GM12878 (cell line): Measurements from ENCODE around the gene ZNF629. TPM values are rescaled to one million over a fixed set of nuclear protein-coding genes. Genes with fewer than 3 reads are reported as not detected.

ENCODE experiments used
- E4F1 ChIP-seq: fragments of 450-650 bp; IDR thresholded peaks from 2 replicates; pipeline ENCODE4 v1.6.1; 2018; ENCODE audit warnings: borderline replicate concordance, mild to moderate bottlenecking; ENCODE audit not compliant: partially characterized antibody
- FOXM1 ChIP-seq: IDR thresholded peaks from 2 replicates; pipeline ENCODE4 v1.6.1; 2012; ENCODE audit warnings: low read depth, mild to moderate bottlenecking, inconsistent platforms, low read length, moderate library complexity
- HDAC2 ChIP-seq: fragments of 200-600 bp; sonication (generic); IDR thresholded peaks from 2 replicates; pipeline ENCODE4 v1.6.1; 2017
- PAX8 ChIP-seq: fragments of 450-650 bp; IDR thresholded peaks from 2 replicates; pipeline ENCODE4 v1.6.1; 2017; ENCODE audit warnings: mild to moderate bottlenecking, moderate library complexity
- STAT3 ChIP-seq: IDR thresholded peaks from 2 replicates; pipeline ENCODE4 v1.6.1; 2011; ENCODE audit warnings: low read depth, low read length, improper control_type of control experiment
- ZNF207 ChIP-seq: fragments of 450-650 bp; IDR thresholded peaks from 2 replicates; pipeline ENCODE4 v1.6.1; 2014; ENCODE audit warnings: antibody characterized with exemption, mild to moderate bottlenecking, borderline replicate concordance
- polyA plus RNA-seq, 11 experiments: library from polyadenylated mRNA; depleted of rRNA in 4 of 11; unstranded in 6 of 11; stranded (reverse) in 5 of 11; fragments of >200 nt; fragmentation: Nextera tagmentation in 4 of 11; fragmentation: Illumina TruSeq in 1 of 11; extraction: Ambion mirVana in 4 of 11; extraction: Trizol in 1 of 11; gene quantifications; 1 replicate in 1 of 11; 2 replicates in 10 of 11; pipeline versions ENCODE4 v1.2.1 to v1.2.3, GENCODE V29; 2011 to 2016; ENCODE audit warnings: inconsistent platforms in 2 of 11, missing spikeins in 2 of 11, low read depth in 1 of 11
- total RNA-seq, 4 experiments: library from RNA; depleted of rRNA in 3 of 4; stranded (reverse); fragments of >200 nt in 3 of 4; fragmentation: Illumina TruSeq in 1 of 4; extraction: Trizol in 1 of 4; gene quantifications; 2 replicates each; pipeline versions ENCODE4 v1.2.1 to v1.2.3, GENCODE V29; 2013 to 2021
- TF ChIP-seq, protein P1 (sequence below): IDR thresholded peaks from 2 replicates; pipeline ENCODE4 v1.6.1; 2012; ENCODE audit warnings: improper control_type of control experiment, low read depth, low read length; ENCODE audit not compliant: insufficient replicate concordance

Gene ZNF629
- total and polyA plus RNA-seq, 10 of the 15 experiments (the other 5 are each of a cell fraction or from before 2014, with no cell fraction given), result 0.02 to 0.69 (median 0.40) TPM

DNA sequence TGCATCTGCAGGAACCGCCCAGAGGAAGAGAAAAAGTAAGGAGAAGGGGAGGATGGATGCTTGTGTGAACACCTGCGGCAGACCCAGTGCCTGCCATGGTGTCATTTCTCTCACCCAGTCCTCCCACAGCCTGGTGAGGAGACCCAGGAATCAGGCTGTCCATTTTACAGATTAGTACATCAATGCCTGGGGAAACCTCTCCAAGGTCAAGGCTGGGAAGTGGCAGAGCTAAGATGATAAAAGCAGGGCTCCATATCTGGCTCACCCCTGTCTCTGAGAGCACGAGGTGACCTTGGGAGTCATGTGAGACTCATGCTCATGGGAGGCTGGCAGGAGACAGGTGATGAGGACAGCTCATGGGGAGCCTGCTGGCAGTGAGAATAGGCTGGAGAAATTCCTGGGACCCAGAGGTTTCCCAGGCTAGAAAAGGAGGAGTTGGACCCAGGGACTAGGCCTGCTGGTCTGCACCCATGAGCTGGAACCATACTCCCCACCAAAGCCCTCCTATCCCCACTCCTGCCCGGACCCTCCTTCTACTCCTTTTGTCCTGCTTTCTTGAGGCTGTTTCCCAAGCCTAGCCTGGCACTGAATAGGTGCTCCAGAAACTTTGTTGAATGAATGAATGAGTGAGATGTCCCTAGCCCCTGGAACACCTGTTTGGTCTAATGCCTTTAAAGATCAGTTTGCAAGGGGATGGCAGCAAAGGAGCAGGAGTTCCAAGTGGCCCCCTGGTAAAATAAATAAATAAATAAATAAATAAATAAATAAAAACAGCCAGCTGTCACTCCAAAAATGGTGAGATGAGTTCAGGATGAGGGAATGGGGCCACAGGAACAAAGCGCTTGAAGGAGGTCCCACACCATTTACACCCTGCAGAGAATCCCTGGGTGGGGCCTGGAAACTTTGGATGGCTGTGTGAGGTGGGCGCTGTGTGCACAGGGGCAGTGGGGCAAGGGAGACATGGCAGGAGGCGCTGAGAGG lies 1.6 kb downstream of the ZNF629 start (continued):
- TF ChIP-seq, protein P1, sequence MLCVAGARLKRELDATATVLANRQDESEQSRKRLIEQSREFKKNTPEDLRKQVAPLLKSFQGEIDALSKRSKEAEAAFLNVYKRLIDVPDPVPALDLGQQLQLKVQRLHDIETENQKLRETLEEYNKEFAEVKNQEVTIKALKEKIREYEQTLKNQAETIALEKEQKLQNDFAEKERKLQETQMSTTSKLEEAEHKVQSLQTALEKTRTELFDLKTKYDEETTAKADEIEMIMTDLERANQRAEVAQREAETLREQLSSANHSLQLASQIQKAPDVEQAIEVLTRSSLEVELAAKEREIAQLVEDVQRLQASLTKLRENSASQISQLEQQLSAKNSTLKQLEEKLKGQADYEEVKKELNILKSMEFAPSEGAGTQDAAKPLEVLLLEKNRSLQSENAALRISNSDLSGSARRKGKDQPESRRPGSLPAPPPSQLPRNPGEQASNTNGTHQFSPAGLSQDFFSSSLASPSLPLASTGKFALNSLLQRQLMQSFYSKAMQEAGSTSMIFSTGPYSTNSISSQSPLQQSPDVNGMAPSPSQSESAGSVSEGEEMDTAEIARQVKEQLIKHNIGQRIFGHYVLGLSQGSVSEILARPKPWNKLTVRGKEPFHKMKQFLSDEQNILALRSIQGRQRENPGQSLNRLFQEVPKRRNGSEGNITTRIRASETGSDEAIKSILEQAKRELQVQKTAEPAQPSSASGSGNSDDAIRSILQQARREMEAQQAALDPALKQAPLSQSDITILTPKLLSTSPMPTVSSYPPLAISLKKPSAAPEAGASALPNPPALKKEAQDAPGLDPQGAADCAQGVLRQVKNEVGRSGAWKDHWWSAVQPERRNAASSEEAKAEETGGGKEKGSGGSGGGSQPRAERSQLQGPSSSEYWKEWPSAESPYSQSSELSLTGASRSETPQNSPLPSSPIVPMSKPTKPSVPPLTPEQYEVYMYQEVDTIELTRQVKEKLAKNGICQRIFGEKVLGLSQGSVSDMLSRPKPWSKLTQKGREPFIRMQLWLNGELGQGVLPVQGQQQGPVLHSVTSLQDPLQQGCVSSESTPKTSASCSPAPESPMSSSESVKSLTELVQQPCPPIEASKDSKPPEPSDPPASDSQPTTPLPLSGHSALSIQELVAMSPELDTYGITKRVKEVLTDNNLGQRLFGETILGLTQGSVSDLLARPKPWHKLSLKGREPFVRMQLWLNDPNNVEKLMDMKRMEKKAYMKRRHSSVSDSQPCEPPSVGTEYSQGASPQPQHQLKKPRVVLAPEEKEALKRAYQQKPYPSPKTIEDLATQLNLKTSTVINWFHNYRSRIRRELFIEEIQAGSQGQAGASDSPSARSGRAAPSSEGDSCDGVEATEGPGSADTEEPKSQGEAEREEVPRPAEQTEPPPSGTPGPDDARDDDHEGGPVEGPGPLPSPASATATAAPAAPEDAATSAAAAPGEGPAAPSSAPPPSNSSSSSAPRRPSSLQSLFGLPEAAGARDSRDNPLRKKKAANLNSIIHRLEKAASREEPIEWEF, result no peak
- TF ChIP-seq FOXM1 (no peak), PAX8 (no peak), STAT3 (no peak), ZNF207 (no peak), E4F1 (no peak), HDAC2 (no peak)
- TF ChIP-seq, all 136 proteins: peak for 0
